Thoracic aorta (tissue), 2 donors: ENCODE results near the gene FNDC3B. TPM values are rescaled to one million over a fixed set of nuclear protein-coding genes. Genes with fewer than 3 reads are reported as not detected.

Experiments used
- ATAC-seq: fragments of 150-250 bp; one replicate; pipeline ENCODE4 v1.8.0; 2017; ENCODE audit warnings: low read depth; ENCODE audit not compliant: insufficient number of reproducible peaks, low FRiP score
- DNase-seq: peaks from one replicate; pipeline ENCODE4 v3.0.0-alpha.2; 2020; ENCODE audit warnings: low spot score
- H3K27ac ChIP-seq, 2 donors: fragments of 200-600 bp; sonication (generic); 1 replicate in 1 of 2; 2 replicates in 1 of 2; pipeline ENCODE4 v1.5.1; 2016; ENCODE audit warnings: mild to moderate bottlenecking in 2 of 2, moderate library complexity in 2 of 2
- H3K27me3 ChIP-seq: fragments of 200-600 bp; sonication (generic); replicated peaks from 2 replicates; pipeline ENCODE4 v1.6.0; 2016; ENCODE audit warnings: mild to moderate bottlenecking; ENCODE audit not compliant: insufficient read depth
- H3K36me3 ChIP-seq: fragments of 200-600 bp; sonication (generic); one replicate; pipeline ENCODE4 v1.5.1; 2016
- H3K4me1 ChIP-seq, 2 donors: fragments of 200-600 bp; sonication (generic); 1 replicate in 1 of 2; 2 replicates in 1 of 2; pipeline versions ENCODE4 v1.5.1 to v1.6.0; 2016; ENCODE audit warnings: low read depth in 2 of 2, mild to moderate bottlenecking in 1 of 2; ENCODE audit not compliant: control insufficient read depth in 1 of 2
- H3K4me3 ChIP-seq: fragments of 200-600 bp; sonication (generic); 2 replicates; pipeline ENCODE4 v1.5.1; 2016; ENCODE audit warnings: mild to moderate bottlenecking
- H3K9me3 ChIP-seq: fragments of 200-600 bp; sonication (generic); 2 replicates; pipeline ENCODE4 v1.5.1; 2016
- total RNA-seq, 2 donors: library from RNA; depleted of rRNA; stranded (reverse); fragments of >200 nt; gene quantifications; one replicate each; pipeline versions ENCODE4 v1.1.0 to v1.2.3, GENCODE V29; 2016
- TF ChIP-seq, protein P1 (sequence below): fragments of 200-600 bp; sonication (generic); IDR thresholded peaks from one replicate; pipeline ENCODE4 v1.5.1; 2019; ENCODE audit warnings: antibody characterized with exemption

The FNDC3B gene
- total RNA-seq, 2 donors from 2014 or later = 113 to 163 TPM

DNA sequence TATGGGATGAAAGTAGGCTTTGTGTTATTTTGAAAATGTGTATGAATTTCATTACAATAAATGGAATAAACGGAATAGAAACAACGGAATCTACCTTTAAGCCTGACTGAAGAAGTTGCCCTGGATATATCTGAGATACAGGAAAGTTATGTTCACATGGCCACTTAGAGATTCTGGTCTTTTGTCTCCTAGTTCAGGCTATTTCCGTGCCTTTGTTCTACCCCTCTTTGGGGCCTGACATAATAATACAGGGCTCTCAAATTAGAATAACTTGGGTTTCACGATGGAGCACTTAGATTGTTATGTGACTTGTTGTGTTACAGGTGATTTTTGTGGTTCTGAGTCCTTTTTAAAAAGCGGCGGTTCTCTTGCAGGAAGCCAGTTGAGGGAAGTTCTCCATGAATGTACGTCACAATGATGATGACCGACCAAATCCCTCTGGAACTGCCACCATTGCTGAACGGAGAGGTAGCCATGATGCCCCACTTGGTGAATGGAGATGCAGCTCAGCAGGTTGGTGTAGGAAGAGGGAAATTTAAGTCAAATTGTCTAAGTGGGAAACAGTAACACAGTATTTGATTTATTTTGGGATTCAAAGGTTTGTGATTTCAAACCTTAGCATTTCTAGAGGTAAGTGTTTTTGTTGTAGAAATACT is 72.8 kb downstream of the FNDC3B start:
- Histone ChIP-seq H3K4me1 (peaks cover 10 to 37% of the 10 kb centered on the region in 2 donors), H3K36me3 (no peaks in the 10 kb centered on the region), H3K4me3 (no peak overlapping the region), H3K27me3 (no peaks in the 10 kb centered on the region), H3K27ac (no peak overlapping the region), H3K9me3 (no peaks in the 10 kb centered on the region)
- DNase-seq = no peak
- no peak for ATAC-seq
- TF ChIP-seq, protein P1, sequence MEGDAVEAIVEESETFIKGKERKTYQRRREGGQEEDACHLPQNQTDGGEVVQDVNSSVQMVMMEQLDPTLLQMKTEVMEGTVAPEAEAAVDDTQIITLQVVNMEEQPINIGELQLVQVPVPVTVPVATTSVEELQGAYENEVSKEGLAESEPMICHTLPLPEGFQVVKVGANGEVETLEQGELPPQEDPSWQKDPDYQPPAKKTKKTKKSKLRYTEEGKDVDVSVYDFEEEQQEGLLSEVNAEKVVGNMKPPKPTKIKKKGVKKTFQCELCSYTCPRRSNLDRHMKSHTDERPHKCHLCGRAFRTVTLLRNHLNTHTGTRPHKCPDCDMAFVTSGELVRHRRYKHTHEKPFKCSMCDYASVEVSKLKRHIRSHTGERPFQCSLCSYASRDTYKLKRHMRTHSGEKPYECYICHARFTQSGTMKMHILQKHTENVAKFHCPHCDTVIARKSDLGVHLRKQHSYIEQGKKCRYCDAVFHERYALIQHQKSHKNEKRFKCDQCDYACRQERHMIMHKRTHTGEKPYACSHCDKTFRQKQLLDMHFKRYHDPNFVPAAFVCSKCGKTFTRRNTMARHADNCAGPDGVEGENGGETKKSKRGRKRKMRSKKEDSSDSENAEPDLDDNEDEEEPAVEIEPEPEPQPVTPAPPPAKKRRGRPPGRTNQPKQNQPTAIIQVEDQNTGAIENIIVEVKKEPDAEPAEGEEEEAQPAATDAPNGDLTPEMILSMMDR = no peak

DNA sequence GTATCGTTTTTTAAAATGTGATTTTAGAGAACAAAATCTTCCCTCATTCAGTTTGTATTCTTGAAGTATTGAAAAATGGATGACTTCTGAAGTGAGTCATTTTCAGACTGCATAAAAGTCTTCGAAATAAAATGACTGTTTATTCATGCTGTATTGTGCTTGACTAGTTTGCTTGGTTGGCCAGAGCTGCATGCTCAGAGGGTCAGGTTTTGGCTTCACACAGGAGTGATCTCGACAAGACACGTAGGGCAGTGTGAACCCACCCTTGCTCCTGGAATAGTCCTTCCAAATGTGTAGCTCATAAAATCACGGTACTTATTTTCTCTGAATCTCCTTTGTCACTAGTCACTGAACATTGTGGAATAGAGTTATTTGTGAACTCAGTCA is 73.3 kb downstream of the FNDC3B start:
- no peak overlapping the region for H3K27ac ChIP-seq
- H3K27me3 ChIP-seq = no peaks in the 10 kb centered on the region
- H3K4me1 ChIP-seq = peaks cover 10 to 32% of the 10 kb centered on the region in 2 donors
- H3K36me3 ChIP-seq = no peaks in the 10 kb centered on the region
- TF ChIP-seq, protein P1 = no peak
- H3K9me3 ChIP-seq = no peaks in the 10 kb centered on the region
- H3K4me3 ChIP-seq = no peak overlapping the region
- no peak for DNase-seq
- ATAC-seq = no peak

DNA sequence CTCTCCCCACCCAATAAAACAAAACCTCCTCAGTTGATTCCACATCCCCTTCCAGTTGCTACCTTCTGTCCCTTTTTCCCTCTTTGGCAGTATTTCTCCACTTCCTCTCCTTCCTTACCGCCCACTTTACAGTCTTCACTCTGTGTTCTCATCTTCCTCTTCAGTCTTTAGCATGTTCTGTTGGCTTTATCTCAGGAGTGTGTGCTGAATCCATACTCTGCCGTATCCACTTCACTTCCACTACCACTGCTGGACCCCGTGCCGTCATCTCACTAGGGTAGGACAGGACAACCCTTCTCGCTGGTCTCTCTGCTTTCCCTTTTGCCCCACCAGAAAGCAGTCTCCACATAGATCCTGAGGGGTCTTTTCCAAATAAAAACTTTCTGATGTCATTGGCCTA is 74.3 kb downstream of the FNDC3B start:
- no peak for DNase-seq
- peak overlapping the region in 1 of 2 donors; percentile 15 for H3K27ac ChIP-seq
- no peak for ATAC-seq
- no peaks in the 10 kb centered on the region for H3K36me3 ChIP-seq
- TF ChIP-seq, protein P1 = no peak
- no peak overlapping the region for H3K4me3 ChIP-seq
- H3K4me1 ChIP-seq = peaks cover 7 to 22% of the 10 kb centered on the region in 2 donors
- H3K27me3 ChIP-seq = no peaks in the 10 kb centered on the region
- no peaks in the 10 kb centered on the region for H3K9me3 ChIP-seq

DNA sequence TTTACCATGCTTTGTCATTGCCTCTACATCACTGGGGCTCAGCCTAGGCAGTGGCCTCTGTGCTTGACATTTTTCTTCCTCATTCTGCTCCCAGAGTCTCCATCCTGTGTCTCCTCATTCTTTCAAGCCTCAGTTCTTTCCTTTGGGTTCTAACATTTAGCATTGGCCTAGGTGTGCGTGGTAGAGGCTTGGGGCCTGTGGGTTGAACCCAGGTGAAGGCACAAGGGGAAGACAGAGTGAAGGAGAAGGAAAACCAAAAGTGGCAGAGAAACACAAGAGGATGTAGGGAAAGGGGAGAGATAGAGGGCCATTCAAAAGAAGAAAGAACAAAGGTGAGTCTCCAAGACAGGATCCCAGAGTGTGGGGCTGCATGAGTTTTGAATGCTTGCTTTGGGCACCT is 75.7 kb downstream of the FNDC3B start:
- no peaks in the 10 kb centered on the region for H3K27me3 ChIP-seq
- no peak overlapping the region for H3K4me3 ChIP-seq
- H3K27ac ChIP-seq = no peak overlapping the region
- no peaks in the 10 kb centered on the region for H3K9me3 ChIP-seq
- H3K4me1 ChIP-seq = peaks cover 7 to 23% of the 10 kb centered on the region in 2 donors
- DNase-seq (no peak), ATAC-seq (no peak)
- no peaks in the 10 kb centered on the region for H3K36me3 ChIP-seq
- TF ChIP-seq, protein P1 = no peak

DNA sequence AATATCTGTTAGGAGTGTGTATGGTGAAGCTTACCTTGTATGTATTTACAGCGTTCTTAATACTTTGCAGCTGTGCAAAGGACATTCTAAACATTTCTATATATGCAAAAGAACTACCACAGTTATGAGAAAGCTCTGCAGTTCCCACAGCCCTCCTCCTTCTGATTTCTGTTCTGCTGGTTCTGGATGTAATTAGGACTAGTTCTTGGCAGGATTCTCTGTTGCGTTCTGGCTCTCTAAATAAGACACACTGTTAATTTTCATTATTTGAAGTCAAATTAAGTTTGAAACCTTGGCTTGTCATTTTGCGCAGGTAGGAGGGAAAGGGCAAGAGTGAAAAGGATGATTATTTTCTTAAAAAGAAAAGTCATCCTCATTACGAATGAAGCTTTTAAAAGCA is 76.4 kb downstream of the FNDC3B start:
- Histone ChIP-seq H3K4me1 (peaks cover 7 to 30% of the 10 kb centered on the region in 2 donors), H3K27ac (no peak overlapping the region), H3K36me3 (no peaks in the 10 kb centered on the region), H3K4me3 (no peak overlapping the region), H3K27me3 (no peaks in the 10 kb centered on the region), H3K9me3 (no peaks in the 10 kb centered on the region)
- DNase-seq (no peak), ATAC-seq (no peak)
- TF ChIP-seq, protein P1 = no peak
